ENCODE measurements around the gene TMUB1.

GRCh38 chr7:151129960-151130591, 46.8 kb upstream of the TMUB1 start:
- TF ChIP-seq, protein P1, sequence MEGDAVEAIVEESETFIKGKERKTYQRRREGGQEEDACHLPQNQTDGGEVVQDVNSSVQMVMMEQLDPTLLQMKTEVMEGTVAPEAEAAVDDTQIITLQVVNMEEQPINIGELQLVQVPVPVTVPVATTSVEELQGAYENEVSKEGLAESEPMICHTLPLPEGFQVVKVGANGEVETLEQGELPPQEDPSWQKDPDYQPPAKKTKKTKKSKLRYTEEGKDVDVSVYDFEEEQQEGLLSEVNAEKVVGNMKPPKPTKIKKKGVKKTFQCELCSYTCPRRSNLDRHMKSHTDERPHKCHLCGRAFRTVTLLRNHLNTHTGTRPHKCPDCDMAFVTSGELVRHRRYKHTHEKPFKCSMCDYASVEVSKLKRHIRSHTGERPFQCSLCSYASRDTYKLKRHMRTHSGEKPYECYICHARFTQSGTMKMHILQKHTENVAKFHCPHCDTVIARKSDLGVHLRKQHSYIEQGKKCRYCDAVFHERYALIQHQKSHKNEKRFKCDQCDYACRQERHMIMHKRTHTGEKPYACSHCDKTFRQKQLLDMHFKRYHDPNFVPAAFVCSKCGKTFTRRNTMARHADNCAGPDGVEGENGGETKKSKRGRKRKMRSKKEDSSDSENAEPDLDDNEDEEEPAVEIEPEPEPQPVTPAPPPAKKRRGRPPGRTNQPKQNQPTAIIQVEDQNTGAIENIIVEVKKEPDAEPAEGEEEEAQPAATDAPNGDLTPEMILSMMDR (IDR thresholded peaks at IDR 0.05): no peak
- TF ChIP-seq POLR2A (IDR thresholded peaks at IDR 0.05): no peak

All from gastroesophageal sphincter (tissue), 3 donors.